Type B pancreatic cell (in vitro differentiated cells): ENCODE measurements around the gene KAT2A. TPM values are rescaled to one million over a fixed set of nuclear protein-coding genes. Genes with fewer than 3 reads are reported as not detected.

Experiments
- DNase-seq: peaks from one replicate; pipeline ENCODE4 v3.0.0; 2021; ENCODE audit warnings: mixed read lengths; ENCODE audit not compliant: unreplicated experiment; ENCODE audit errors: extremely low spot score
- H3K27ac Mint-ChIP-seq: 2 replicates; pipeline ENCODE4 v1.8.0; 2021; ENCODE audit warnings: mild to moderate bottlenecking, mixed read lengths
- H3K27me3 Mint-ChIP-seq: 2 replicates; pipeline ENCODE4 v1.8.0; 2021; ENCODE audit warnings: mixed read lengths
- H3K36me3 Mint-ChIP-seq: 2 replicates; pipeline ENCODE4 v1.8.0; 2021; ENCODE audit warnings: mixed read lengths
- H3K4me1 Mint-ChIP-seq: one replicate; pipeline ENCODE4 v1.8.0; 2021; ENCODE audit warnings: mixed read lengths; ENCODE audit not compliant: unreplicated experiment
- H3K4me3 Mint-ChIP-seq: 2 replicates; pipeline ENCODE4 v1.8.0; 2021; ENCODE audit warnings: mild to moderate bottlenecking, mixed read lengths
- H3K9me3 Mint-ChIP-seq: 2 replicates; pipeline ENCODE4 v1.8.0; 2021; ENCODE audit warnings: mixed read lengths
- CTCF ChIP-seq: fragments of 200-600 bp; sonication (generic); conservative IDR thresholded peaks from 2 replicates; pipeline ENCODE4 v1.5.0; 2021; ENCODE audit warnings: antibody characterized with exemption, mild to moderate bottlenecking
- total RNA-seq: library from RNA; stranded (reverse); gene quantifications from 2 replicates; pipeline ENCODE4 v1.2.1, GENCODE V29; 2021; ENCODE audit warnings: low replicate concordance

The KAT2A gene
- total RNA-seq, 1 donor from 2014 or later: 63.5 TPM

GRCh38 chr17:42132941-42133340 is 11.8 kb upstream of the KAT2A start:
- Mint-ChIP-seq H3K4me3 (no peak overlapping the region), H3K27me3 (no peaks in the 10 kb centered on the region), H3K4me1 (peaks cover 22% of the 10 kb centered on the region), H3K9me3 (no peaks in the 10 kb centered on the region), H3K36me3 (peaks cover 3% of the 10 kb centered on the region), H3K27ac (peak overlapping the region; percentile 59)
- TF ChIP-seq CTCF: no peak
- DNase-seq: no peak

GRCh38 chr17:42131981-42132432 is 10.8 kb upstream of the KAT2A start:
- no peaks in the 10 kb centered on the region for H3K9me3 Mint-ChIP-seq
- H3K27ac Mint-ChIP-seq: no peak overlapping the region
- peaks cover 6% of the 10 kb centered on the region for H3K36me3 Mint-ChIP-seq
- peaks cover 22% of the 10 kb centered on the region for H3K4me1 Mint-ChIP-seq
- no peak for DNase-seq
- H3K4me3 Mint-ChIP-seq: no peak overlapping the region
- TF ChIP-seq CTCF: no peak
- no peaks in the 10 kb centered on the region for H3K27me3 Mint-ChIP-seq

- DNase-seq: no peak
- Mint-ChIP-seq H3K27me3 (no peaks in the 10 kb centered on the region), H3K27ac (no peak overlapping the region), H3K4me3 (no peak overlapping the region), H3K4me1 (peaks cover 22% of the 10 kb centered on the region), H3K36me3 (peaks cover 8% of the 10 kb centered on the region), H3K9me3 (no peaks in the 10 kb centered on the region)
- no peak for TF ChIP-seq CTCF
Measured at GRCh38 chr17:42131232-42131631, 10.1 kb upstream of the KAT2A start.

DNA sequence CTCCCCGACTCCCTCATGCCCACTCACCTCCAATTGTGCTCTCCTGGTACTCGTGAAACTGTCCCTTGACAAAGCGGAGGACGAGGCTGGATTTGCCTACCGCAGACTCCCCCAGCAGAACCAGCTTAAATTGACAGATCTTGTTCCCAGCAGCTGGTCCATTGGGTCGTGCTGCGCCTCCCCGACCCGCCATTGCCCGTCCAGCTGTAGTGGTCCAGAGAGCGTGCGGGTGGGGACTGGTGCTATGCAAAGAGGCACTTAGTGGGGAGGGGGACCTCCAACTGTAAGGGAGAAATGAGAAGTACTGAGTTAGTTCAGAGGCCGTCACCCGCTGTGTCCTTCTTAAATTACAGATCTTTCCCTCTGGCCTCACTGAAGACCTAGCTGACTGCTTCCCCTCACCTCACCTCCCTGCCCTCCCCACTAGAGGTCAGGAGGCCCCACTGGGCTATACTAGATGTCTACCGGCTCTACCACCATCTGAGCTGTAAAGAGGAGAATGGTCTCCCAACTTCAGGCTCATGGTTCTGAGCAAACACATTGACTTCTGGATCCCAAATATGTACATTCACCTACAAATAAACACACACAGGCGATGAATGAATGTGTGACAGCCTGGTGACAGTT is 9.3 kb upstream of the KAT2A start:
- Mint-ChIP-seq H3K27ac (no peak overlapping the region), H3K4me1 (peaks cover 16% of the 10 kb centered on the region), H3K36me3 (peaks cover 11% of the 10 kb centered on the region)

DNA sequence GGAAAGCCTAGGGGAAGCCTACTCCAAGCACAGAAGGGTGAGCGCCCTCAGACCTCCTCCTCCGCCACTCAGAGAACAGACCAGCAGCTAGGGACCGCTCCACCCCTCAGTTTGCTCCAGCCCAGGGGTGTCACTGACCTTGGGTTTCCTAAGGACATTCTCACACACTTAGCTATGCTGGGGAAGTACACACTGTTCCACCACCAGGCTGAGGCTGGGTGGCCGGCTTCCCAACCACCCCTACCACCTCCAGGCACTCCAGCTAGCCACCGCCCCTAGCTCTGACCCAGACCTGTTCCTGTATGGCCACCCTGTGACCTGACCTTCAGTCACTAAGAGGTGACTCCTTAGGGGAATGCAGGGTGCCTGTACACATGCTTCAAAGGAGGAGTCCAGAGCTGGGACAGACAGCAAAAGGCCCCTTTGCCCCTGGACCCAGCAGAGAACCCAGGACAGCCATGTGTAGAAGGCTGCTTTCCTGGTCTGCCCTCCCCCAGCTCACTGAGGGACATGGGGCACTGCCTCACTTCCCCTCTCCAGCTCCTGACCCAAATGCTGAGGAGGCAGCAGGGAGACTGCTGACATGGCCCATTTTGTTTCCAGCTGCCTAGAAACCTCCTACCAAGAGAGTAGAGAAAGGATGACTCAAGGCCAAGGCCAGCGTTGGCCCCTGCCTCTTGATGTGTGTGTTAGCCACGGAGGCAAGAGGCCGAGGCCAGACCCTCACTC is 8.1 kb upstream of the KAT2A start:
- peaks cover 15% of the 10 kb centered on the region for H3K4me1 Mint-ChIP-seq
- DNase-seq: no peak
- no peak for TF ChIP-seq CTCF
- H3K27me3 Mint-ChIP-seq: no peaks in the 10 kb centered on the region
- no peak overlapping the region for H3K4me3 Mint-ChIP-seq
- no peak overlapping the region for H3K27ac Mint-ChIP-seq
- H3K36me3 Mint-ChIP-seq: peaks cover 14% of the 10 kb centered on the region
- no peaks in the 10 kb centered on the region for H3K9me3 Mint-ChIP-seq

More for the DNA sequence above, 9.3 kb upstream of the KAT2A start:
- H3K4me3 Mint-ChIP-seq: no peak overlapping the region
- no peaks in the 10 kb centered on the region for H3K27me3 Mint-ChIP-seq
- TF ChIP-seq CTCF: no peak
- no peaks in the 10 kb centered on the region for H3K9me3 Mint-ChIP-seq
- DNase-seq: no peak
